OCI-LY3 (cell line): ENCODE results near the gene LASP1NB.

ENCODE experiments used
- H2AFZ ChIP-seq: fragments of 200-600, 300-600 bp; shearing (Covaris generic); 2 replicates; pipeline ENCODE4 v1.6.0; 2014; ENCODE audit warnings: antibody characterized with exemption, low read depth, low read length
- H3K27ac ChIP-seq: fragments of 200-600, 300-600 bp; sonication (generic); 2 replicates; pipeline ENCODE4 v1.5.1; 2014; ENCODE audit warnings: mild to moderate bottlenecking, low read length, moderate library complexity, mixed read lengths
- H3K27me3 ChIP-seq: fragments of 200-600, 300-600 bp; sonication (generic); 2 replicates; pipeline ENCODE4 v1.6.1; 2014; ENCODE audit warnings: low read depth, low read length, mixed read lengths
- H3K36me3 ChIP-seq: fragments of 200-600, 300-600 bp; sonication (generic); replicated peaks from 2 replicates; pipeline ENCODE3; 2014; ENCODE audit warnings: low read depth, low read length, mixed read lengths
- H3K4me1 ChIP-seq: fragments of 300-600, 200-600 bp; sonication (generic); 2 replicates; pipeline ENCODE4 v1.6.1; 2014; ENCODE audit warnings: low read length, mixed read lengths
- H3K4me2 ChIP-seq: fragments of 200-600, 300-600 bp; sonication (generic); 2 replicates; pipeline ENCODE4 v1.6.1; 2014; ENCODE audit warnings: low read length, mixed read lengths
- H3K4me3 ChIP-seq: fragments of 300-600, 200-600 bp; sonication (generic); 2 replicates; pipeline ENCODE4 v1.5.1; 2014; ENCODE audit warnings: antibody characterized with exemption, mild to moderate bottlenecking, low read length, moderate library complexity
- H3K79me2 ChIP-seq: fragments of 300-600, 200-600 bp; shearing (Covaris generic); 2 replicates; pipeline ENCODE4 v1.6.1; 2014; ENCODE audit warnings: mild to moderate bottlenecking, low read length, mixed read lengths
- H3K9ac ChIP-seq: fragments of 300-600, 200-600 bp; shearing (Covaris generic); 2 replicates; pipeline ENCODE4 v1.6.0; 2014; ENCODE audit warnings: mild to moderate bottlenecking, low read length, moderate library complexity
- H3K9me3 ChIP-seq: fragments of 200-600, 300-600 bp; shearing (Covaris generic); 2 replicates; pipeline ENCODE4 v1.6.1; 2014; ENCODE audit warnings: low read length, mixed read lengths; ENCODE audit not compliant: insufficient read depth
- H4K20me1 ChIP-seq: fragments of 200-600, 300-600 bp; sonication (generic); 2 replicates; pipeline ENCODE4 v1.6.1; 2016; ENCODE audit warnings: low read length, mixed read lengths; ENCODE audit not compliant: insufficient read depth
- CTCF ChIP-seq: fragments of 200-600, 300-600 bp; sonication (generic); IDR thresholded peaks from 2 replicates; pipeline ENCODE4 v1.5.1; 2014; ENCODE audit warnings: antibody characterized with exemption, low read length, low read depth
- EZH2phosphoT487 ChIP-seq: fragments of 200-600 bp; shearing (Covaris generic); IDR thresholded peaks from 2 replicates; pipeline ENCODE4 v1.6.1; 2018; ENCODE audit warnings: antibody characterized with exemption, mixed run types, low read depth

Gene LASP1NB

GRCh38 chr17:38881600-38882191, 43.7 kb upstream of the LASP1NB start:
- Histone ChIP-seq H3K9ac (no peak overlapping the region), H4K20me1 (peaks cover 69% of the 10 kb centered on the region), H3K4me3 (no peak overlapping the region), H3K27ac (no peak overlapping the region), H3K27me3 (no peaks in the 10 kb centered on the region), H3K79me2 (peaks cover 12% of the 10 kb centered on the region), H2AFZ (no peak overlapping the region), H3K36me3 (peaks cover 45% of the 10 kb centered on the region), H3K9me3 (no peaks in the 10 kb centered on the region), H3K4me2 (no peak overlapping the region), H3K4me1 (peaks cover 20% of the 10 kb centered on the region)
- TF ChIP-seq EZH2phosphoT487 (no peak), CTCF (no peak)

GRCh38 chr17:38882870-38883269, 42.5 kb upstream of the LASP1NB start:
- H2AFZ ChIP-seq, result no peak overlapping the region
- H3K79me2 ChIP-seq, result peaks cover under 1% of the 10 kb centered on the region; the same call in 1 of the 2 replicates
- H4K20me1 ChIP-seq, result peaks cover 68% of the 10 kb centered on the region
- H3K27ac ChIP-seq, result no peak overlapping the region
- TF ChIP-seq CTCF (no peak), EZH2phosphoT487 (no peak)
- no peak overlapping the region for H3K4me2 ChIP-seq
- H3K9ac ChIP-seq, result no peak overlapping the region
- no peak overlapping the region for H3K4me3 ChIP-seq
- peaks cover 9% of the 10 kb centered on the region for H3K4me1 ChIP-seq
- no peaks in the 10 kb centered on the region for H3K27me3 ChIP-seq
- H3K9me3 ChIP-seq, result no peaks in the 10 kb centered on the region
- H3K36me3 ChIP-seq, result peaks cover 47% of the 10 kb centered on the region

GRCh38 chr17:38883592-38884526, 41.6 kb upstream of the LASP1NB start:
- Histone ChIP-seq H3K4me1 (peaks cover 9% of the 10 kb centered on the region), H3K4me2 (no peak overlapping the region), H4K20me1 (peaks cover 68% of the 10 kb centered on the region), H3K4me3 (no peak overlapping the region), H3K9me3 (no peaks in the 10 kb centered on the region), H3K27ac (no peak overlapping the region), H3K79me2 (no peaks in the 10 kb centered on the region; the same call in 1 of the 2 replicates), H3K9ac (no peak overlapping the region), H3K27me3 (no peaks in the 10 kb centered on the region), H3K36me3 (peaks cover 37% of the 10 kb centered on the region), H2AFZ (no peak overlapping the region)
- TF ChIP-seq CTCF (no peak), EZH2phosphoT487 (no peak)

- H3K27ac ChIP-seq, result no peak overlapping the region
- no peak overlapping the region for H3K4me2 ChIP-seq
- H3K36me3 ChIP-seq, result peaks cover 33% of the 10 kb centered on the region
- H3K9ac ChIP-seq, result no peak overlapping the region
- no peaks in the 10 kb centered on the region for H3K27me3 ChIP-seq
- H3K4me3 ChIP-seq, result no peak overlapping the region
- H3K79me2 ChIP-seq, result no peaks in the 10 kb centered on the region; the same call in 1 of the 2 replicates
- no peak overlapping the region for H2AFZ ChIP-seq
- H3K4me1 ChIP-seq, result peaks cover 9% of the 10 kb centered on the region
- peaks cover 68% of the 10 kb centered on the region for H4K20me1 ChIP-seq
- no peaks in the 10 kb centered on the region for H3K9me3 ChIP-seq
- TF ChIP-seq CTCF (no peak), EZH2phosphoT487 (no peak)
These were observed 40.2 kb upstream of the LASP1NB start for GRCh38 chr17:38885044-38885727.
